ENCODE results near the gene TALDO1. TPM values are rescaled to one million over a fixed set of nuclear protein-coding genes. Genes with fewer than 3 reads are reported as not detected.

The TALDO1 gene
- total RNA-seq, 2 experiments from 2014 or later = 199 to 206 TPM

- no peak for ATAC-seq (ENCODE audit: low read depth)
- Mint-ChIP-seq H3K4me1 (peaks cover 6% of the 10 kb centered on the region), H3K27ac (no peak overlapping the region), H3K4me3 (no peak overlapping the region), H3K36me3 (peaks cover 3% of the 10 kb centered on the region), H3K9me3 (no peaks in the 10 kb centered on the region), H3K27me3 (no peaks in the 10 kb centered on the region)
- DNase-seq = no peak
- POLR2A ChIA-PET = interaction anchor here (1.1 kb wide), 1 partner anchor 8 kb away, joined by 3 read pairs; no protein-coding TSS in a partner anchor
These were observed 45.2 kb downstream of the TALDO1 start for GRCh38 chr11:792535-792821.

DNA sequence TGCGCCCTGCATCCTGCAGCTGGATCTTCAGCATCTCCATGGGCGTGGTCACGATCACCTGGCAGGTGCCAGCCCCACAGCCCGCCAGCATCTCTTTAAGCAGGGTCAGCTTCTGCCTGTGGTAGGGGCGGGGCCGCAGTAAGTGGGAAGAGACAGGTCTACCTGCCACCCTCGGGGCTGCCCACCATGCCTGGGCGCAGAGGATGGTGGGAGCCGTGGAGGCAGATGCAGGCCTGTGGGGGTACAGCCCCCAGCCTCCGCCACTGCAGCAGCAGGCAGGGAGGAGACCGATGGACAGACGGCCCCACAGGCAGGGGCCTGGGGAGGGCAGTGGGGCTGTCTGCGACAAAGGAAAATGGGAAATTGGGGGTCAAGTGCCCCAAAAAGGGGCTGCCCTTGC lies 45.6 kb downstream of the TALDO1 start:
- Mint-ChIP-seq H3K9me3 (no peaks in the 10 kb centered on the region), H3K4me3 (no peak overlapping the region), H3K4me1 (peaks cover 6% of the 10 kb centered on the region), H3K27me3 (no peaks in the 10 kb centered on the region), H3K36me3 (peaks cover 3% of the 10 kb centered on the region), H3K27ac (no peak overlapping the region)
- ATAC-seq (ENCODE audit: low read depth) = no peak
- no peak for DNase-seq
- POLR2A ChIA-PET = interaction anchor here (1.1 kb wide), 2 partner anchors 9 to 15 kb away, joined by 3 to 5 read pairs; partner anchors contain the start of gene GATD1

DNA sequence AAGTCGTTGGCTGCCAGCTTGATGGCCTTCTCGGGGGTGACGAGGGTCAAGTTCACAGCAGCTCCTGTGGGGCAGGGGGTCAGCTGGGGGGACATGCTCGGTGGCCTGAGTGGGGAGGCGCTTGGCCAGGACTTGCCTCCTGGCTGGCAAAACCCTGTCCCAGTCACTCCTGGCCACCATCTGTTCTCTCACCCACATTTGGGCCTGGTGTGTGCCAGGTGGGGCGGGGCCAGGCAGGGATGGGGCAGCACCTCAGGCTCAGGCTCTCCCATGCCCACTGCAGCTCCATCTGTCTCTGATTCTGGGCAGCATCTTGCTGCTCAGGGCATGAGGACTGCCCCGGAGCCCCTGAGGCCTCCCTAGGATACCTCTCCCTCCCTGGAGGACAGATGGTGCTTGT lies 46.3 kb downstream of the TALDO1 start:
- H3K27me3 Mint-ChIP-seq = no peaks in the 10 kb centered on the region
- H3K4me1 Mint-ChIP-seq = peaks cover 6% of the 10 kb centered on the region
- H3K9me3 Mint-ChIP-seq = no peaks in the 10 kb centered on the region
- no peak overlapping the region for H3K4me3 Mint-ChIP-seq
- H3K36me3 Mint-ChIP-seq = peaks cover 3% of the 10 kb centered on the region
- DNase-seq = no peak
- POLR2A ChIA-PET = interaction anchor here (1.1 kb wide), 2 partner anchors 10 to 16 kb away, joined by 3 to 5 read pairs; partner anchors contain the start of gene GATD1
- ATAC-seq (ENCODE audit: low read depth) = no peak
- no peak overlapping the region for H3K27ac Mint-ChIP-seq

DNA sequence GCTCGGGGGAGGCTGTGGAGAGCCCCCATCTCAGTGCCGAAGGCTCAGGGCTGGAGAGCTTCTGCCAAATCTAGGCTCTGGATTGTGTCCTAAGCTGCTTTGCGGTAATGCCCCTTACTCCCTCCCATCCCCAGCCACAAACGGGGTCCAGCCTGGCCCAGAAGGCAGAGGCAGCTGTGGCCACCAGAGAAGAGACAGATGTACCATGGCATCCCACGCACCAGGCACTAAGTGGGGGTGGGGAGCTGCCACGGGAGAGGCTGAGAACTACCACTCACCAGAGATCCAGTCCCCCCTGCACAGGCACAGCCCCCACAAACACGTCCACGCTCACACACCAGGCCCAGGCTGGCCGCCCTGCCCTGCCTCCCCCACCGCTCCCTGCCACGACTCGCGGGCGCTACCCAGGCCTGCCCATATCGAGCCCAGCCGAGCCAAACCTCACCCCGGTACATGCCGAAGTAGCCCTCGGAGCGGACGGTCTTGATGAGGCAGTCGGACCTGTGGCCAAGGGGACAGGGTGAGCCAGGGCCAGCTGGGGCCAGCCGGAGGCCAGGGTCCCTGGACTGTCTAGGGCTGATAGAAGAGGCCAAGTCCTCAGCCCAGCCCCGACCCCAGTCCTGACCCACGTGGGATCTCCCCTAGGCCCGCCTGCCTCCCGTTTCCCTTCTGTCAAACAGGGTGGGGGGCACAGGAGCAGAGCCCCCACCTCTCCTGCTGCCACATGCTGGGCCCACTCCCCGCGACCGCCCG lies 46.9 kb downstream of the TALDO1 start:
- Mint-ChIP-seq H3K27ac (peak overlapping the region; percentile 42), H3K4me3 (peak overlapping the region; percentile 42), H3K36me3 (peaks cover 3% of the 10 kb centered on the region), H3K4me1 (peaks cover 6% of the 10 kb centered on the region), H3K27me3 (no peaks in the 10 kb centered on the region), H3K9me3 (no peaks in the 10 kb centered on the region)
- POLR2A ChIA-PET = interaction anchor here (1.1 to 3.3 kb wide), 3 partner anchors 17 to 31 kb away, joined by 4 to 15 read pairs (median 5); partner anchors contain the start of gene GATD1
- ATAC-seq (ENCODE audit: low read depth) = no peak
- no peak for DNase-seq

DNA sequence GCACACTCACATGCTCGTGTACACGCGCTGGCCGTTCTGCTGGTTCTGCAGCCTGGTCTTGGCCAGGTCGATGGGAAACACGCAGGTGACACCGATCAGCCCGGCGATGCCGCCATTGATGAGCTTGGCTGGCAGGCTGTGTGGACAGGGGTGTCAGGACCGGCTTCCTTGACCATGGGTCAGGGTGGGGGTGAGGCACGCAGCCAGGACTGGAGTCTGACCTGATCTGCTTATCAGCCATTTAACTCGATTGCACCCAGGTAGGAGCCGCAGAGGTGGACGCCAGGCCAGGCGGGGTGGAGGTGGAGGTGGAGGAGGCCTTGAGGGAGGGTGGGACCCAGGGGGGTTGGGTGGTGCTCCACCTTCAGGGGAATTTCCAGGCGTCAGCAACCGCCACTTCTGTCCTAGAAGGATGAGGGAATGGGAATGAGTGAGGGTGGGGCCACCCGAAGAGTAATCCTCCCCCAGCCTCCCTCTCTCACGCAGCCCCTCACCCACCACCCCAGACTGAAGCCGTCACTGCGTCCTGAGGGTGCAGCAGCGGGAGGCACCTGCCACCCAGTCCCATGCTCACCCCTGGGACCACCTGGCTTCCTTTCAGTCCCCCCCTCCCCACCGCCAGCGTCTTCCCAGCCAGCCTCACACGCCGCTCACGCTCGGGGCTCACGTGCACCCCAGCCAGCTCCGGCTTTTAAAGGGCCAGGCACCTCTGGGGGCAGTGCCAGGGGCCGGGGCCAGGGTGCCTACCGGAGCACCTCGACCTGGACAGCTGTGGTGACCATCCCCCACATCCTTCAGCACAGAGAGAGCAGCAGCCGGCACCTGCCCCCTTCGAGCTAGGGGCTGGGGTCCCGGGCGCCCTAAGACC lies 47.7 kb downstream of the TALDO1 start:
- POLR2A ChIA-PET = interaction anchor here (1.1 to 3.3 kb wide), 7 partner anchors 9 to 31 kb away, joined by 3 to 20 read pairs (median 5); partner anchors contain the start of genes PNPLA2 and RPLP2
- ATAC-seq (ENCODE audit: low read depth) (no peak), DNase-seq (no peak)
- Mint-ChIP-seq H3K9me3 (no peaks in the 10 kb centered on the region), H3K27me3 (no peaks in the 10 kb centered on the region), H3K36me3 (peaks cover 3% of the 10 kb centered on the region), H3K27ac (peak overlapping the region; percentile 42), H3K4me1 (peaks cover 6% of the 10 kb centered on the region), H3K4me3 (peak overlapping the region; percentile 98)

GRCh38 chr11:795634-796564 lies 48.6 kb downstream of the TALDO1 start:
- Mint-ChIP-seq H3K9me3 (no peaks in the 10 kb centered on the region), H3K4me1 (peaks cover 6% of the 10 kb centered on the region), H3K27me3 (no peaks in the 10 kb centered on the region), H3K27ac (peak overlapping the region; percentile 95), H3K36me3 (peaks cover 3% of the 10 kb centered on the region), H3K4me3 (peak overlapping the region; percentile 98)
- DNase-seq = peak; percentile 76
- POLR2A ChIA-PET = interaction anchor here (0.8 to 3.3 kb wide), 12 partner anchors 8 to 49 kb away, joined by 3 to 20 read pairs (median 5); partner anchors contain the start of genes PNPLA2, RPLP2 and TALDO1
- ATAC-seq (ENCODE audit: low read depth) = peak; percentile 48

DNA sequence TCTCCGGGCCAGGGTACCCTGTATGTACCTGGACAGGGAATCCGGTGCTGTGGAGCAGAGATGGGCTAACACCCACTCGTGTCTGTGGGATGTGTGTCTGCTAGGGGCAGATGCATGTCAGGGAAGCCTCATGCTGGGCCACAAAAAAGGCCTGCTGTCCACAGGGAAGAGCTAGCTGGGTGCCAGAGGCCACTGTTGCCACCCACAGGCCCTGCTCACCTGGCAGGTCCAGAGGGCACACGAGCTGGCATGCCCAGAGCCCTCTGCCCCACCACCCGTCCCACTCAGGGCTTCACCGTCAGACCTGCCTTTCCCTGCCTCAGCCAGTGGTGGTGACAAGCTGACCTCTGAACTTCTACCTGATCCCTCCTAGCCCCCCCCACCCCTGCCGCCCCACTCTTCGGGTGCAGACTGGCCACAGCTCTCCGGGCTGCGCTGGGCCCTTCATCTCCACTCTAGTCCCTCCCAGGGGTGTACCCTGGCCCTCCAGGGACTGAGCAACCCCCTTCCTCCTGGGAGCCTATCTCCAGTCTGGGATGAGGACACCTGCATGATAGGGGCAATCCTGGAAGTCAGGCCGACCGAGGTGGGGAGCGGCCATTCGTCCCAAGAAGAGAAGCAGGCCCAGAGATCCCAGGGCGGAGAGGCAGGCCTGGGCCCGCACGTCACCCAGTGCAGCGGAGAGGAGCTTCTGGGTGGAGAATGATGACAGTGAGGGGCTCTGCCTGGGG lies 49.5 kb downstream of the TALDO1 start:
- DNase-seq (no peak), ATAC-seq (ENCODE audit: low read depth) (peak; percentile 0)
- Mint-ChIP-seq H3K4me1 (peaks cover 6% of the 10 kb centered on the region), H3K36me3 (peaks cover 3% of the 10 kb centered on the region), H3K4me3 (peak overlapping the region; percentile 98), H3K27ac (peak overlapping the region; percentile 95), H3K27me3 (no peaks in the 10 kb centered on the region), H3K9me3 (no peaks in the 10 kb centered on the region)
- POLR2A ChIA-PET = interaction anchor here (0.5 to 3.3 kb wide), 10 partner anchors 9 to 50 kb away, joined by 3 to 20 read pairs (median 7); partner anchors contain the start of genes PNPLA2, RPLP2 and TALDO1

- DNase-seq (peak; percentile 86), ATAC-seq (ENCODE audit: low read depth) (peak; percentile 50)
- peaks cover 3% of the 10 kb centered on the region for H3K36me3 Mint-ChIP-seq
- no peaks in the 10 kb centered on the region for H3K9me3 Mint-ChIP-seq
- POLR2A ChIA-PET = interaction anchor here (0.5 to 3.3 kb wide), 6 partner anchors 9 to 51 kb away, joined by 3 to 20 read pairs (median 12); partner anchors contain the start of genes PNPLA2, RPLP2 and TALDO1
- no peaks in the 10 kb centered on the region for H3K27me3 Mint-ChIP-seq
- H3K27ac Mint-ChIP-seq = peak overlapping the region; percentile 95
- peak overlapping the region; percentile 98 for H3K4me3 Mint-ChIP-seq
- peaks cover 6% of the 10 kb centered on the region for H3K4me1 Mint-ChIP-seq
These were observed 50.2 kb downstream of the TALDO1 start for GRCh38 chr11:797296-798092.

DNA sequence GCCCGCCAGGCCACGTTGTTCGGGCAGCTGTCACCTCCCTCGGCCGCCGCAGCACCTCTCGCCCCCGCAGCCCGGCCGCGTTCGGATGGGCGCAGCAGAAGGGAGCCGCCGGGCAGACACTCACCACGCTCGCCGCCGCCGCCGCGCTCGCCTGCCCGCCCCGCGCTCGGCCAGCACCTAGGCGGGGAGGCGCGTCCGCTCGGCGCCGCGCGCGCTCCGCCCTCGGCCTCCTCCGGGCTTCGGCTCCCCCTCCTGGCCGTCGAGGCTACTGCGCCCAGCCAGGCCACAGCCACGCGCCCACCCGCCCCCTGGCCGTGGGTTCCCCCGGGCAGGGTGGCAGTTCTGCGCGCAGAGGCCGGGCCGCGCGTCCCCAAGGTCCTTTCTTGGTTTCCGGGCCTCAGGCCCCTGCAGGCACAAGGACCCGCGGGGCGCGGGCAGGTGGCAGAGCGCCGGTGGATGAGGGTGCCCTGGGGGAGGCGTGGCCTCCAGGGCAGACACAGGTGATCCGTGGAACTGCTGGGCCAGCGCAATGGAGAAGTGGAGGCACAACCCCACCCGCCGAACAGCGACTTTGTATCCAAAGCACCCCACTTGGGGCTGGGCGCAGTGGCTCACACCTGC lies 50.9 kb downstream of the TALDO1 start, which contains the start of gene SLC25A22:
Gene SLC25A22 (minus strand): TSS at position 189 of the 621 bp plus-strand sequence. CDS start 3,275 bp downstream, outside the sequence.
- no peaks in the 10 kb centered on the region for H3K9me3 Mint-ChIP-seq
- POLR2A ChIA-PET = interaction anchor here (2.1 kb wide), 1 partner anchor 8 kb away, joined by 10 read pairs; no protein-coding TSS in a partner anchor
- H3K4me3 Mint-ChIP-seq = peak within 1 kb of the TSS; percentile 98
- peak within 1 kb of the TSS; percentile 95 for H3K27ac Mint-ChIP-seq
- H3K4me1 Mint-ChIP-seq = peaks cover 6% of the 10 kb centered on the region
- DNase-seq = peak; percentile 96
- no peaks in the 10 kb centered on the region for H3K27me3 Mint-ChIP-seq
- peaks cover 3% of the 10 kb centered on the region for H3K36me3 Mint-ChIP-seq
- ATAC-seq (ENCODE audit: low read depth) = peak; percentile 48

GRCh38 chr11:799641-800316 lies 52.5 kb downstream of the TALDO1 start:
- POLR2A ChIA-PET = interaction anchor here (1.4 kb wide), 1 partner anchor 9 kb away, joined by 4 read pairs; no protein-coding TSS in a partner anchor
- no peaks in the 10 kb centered on the region for H3K9me3 Mint-ChIP-seq

More at GRCh38 chr11:799641-800316, 52.5 kb downstream of the TALDO1 start:
- ATAC-seq (ENCODE audit: low read depth) (no peak), DNase-seq (no peak)
- H3K27ac Mint-ChIP-seq = no peak overlapping the region
- peaks cover 3% of the 10 kb centered on the region for H3K36me3 Mint-ChIP-seq
- no peak overlapping the region for H3K4me3 Mint-ChIP-seq
- H3K4me1 Mint-ChIP-seq = peaks cover 9% of the 10 kb centered on the region
- H3K27me3 Mint-ChIP-seq = no peaks in the 10 kb centered on the region
